Measurements from ENCODE around the gene GRB10. TPM values are rescaled to one million over a fixed set of nuclear protein-coding genes. Genes with fewer than 3 reads are reported as not detected.

The GRB10 gene
- total RNA-seq, 1 experiment from 2014 or later, result 38.3 TPM

- no TSS peak for BruUV-seq (replicated peaks)
- ATAC-seq, result no peak
Measured at GRCh38 chr7:50682079-50682478, 100.6 kb downstream of the GRB10 start.

GRCh38 chr7:50681432-50682045, 101.2 kb downstream of the GRB10 start:
- Histone ChIP-seq H3K36me3 (ENCODE audit: control insufficient read depth, insufficient read depth, low read length) (no peaks in the 10 kb centered on the region), H3K4me3 (ENCODE audit: low read depth in 2 of 2, low read length in 2 of 2) (no peak overlapping the region), H3K4me1 (ENCODE audit: control insufficient read depth, insufficient read depth, low read length) (no peaks in the 10 kb centered on the region), H3K27ac (ENCODE audit: low read length) (no peak overlapping the region), H3K9me3 (ENCODE audit: control insufficient read depth, insufficient read depth, low read depth, low read length) (no peaks in the 10 kb centered on the region), H3K27me3 (ENCODE audit: control insufficient read depth, insufficient read depth, low read length) (no peaks in the 10 kb centered on the region)
- ChIA-PET POLR2A (no interaction called here), CTCF (no interaction called here)
- intact Hi-C loops (cut with micrococcal nuclease; ENCODE audit: unreplicated experiment) (no loop called here), in situ Hi-C loops (cut with HindIII; ENCODE audit: low pct_unique_long_range_greater_than_20kb, low sequenced_read_pairs) (no loop called here)
- ATAC-seq (no peak), DNase-seq (ENCODE audit: low read depth, low spot score) (no peak)
- no TSS peak for BruUV-seq (replicated peaks)
- TF ChIP-seq REST (IDR thresholded peaks at IDR 0.05; ENCODE audit: insufficient read depth in 1 of 2, low read depth in 2 of 2, low read length in 1 of 2) (no peak), SIN3A (IDR thresholded peaks at IDR 0.05; ENCODE audit: borderline replicate concordance, insufficient read depth, low read depth, low read length) (no peak), POLR2AphosphoS5 (IDR thresholded peaks at IDR 0.05; ENCODE audit: low read depth, low read length) (no peak), TCF7L2 (IDR thresholded peaks at IDR 0.05; ENCODE audit: low read depth, low read length) (no peak), CTCF (IDR thresholded peaks at IDR 0.05) (no peak)

More at GRCh38 chr7:50682079-50682478, 100.6 kb downstream of the GRB10 start:
- Histone ChIP-seq H3K36me3 (ENCODE audit: control insufficient read depth, insufficient read depth, low read length) (no peaks in the 10 kb centered on the region), H3K4me1 (ENCODE audit: control insufficient read depth, insufficient read depth, low read length) (no peaks in the 10 kb centered on the region), H3K9me3 (ENCODE audit: control insufficient read depth, insufficient read depth, low read depth, low read length) (no peaks in the 10 kb centered on the region), H3K27ac (ENCODE audit: low read length) (no peak overlapping the region), H3K27me3 (ENCODE audit: control insufficient read depth, insufficient read depth, low read length) (no peaks in the 10 kb centered on the region), H3K4me3 (ENCODE audit: low read depth in 2 of 2, low read length in 2 of 2) (no peak overlapping the region)
- ChIA-PET POLR2A (no interaction called here), CTCF (no interaction called here)
- intact Hi-C loops (cut with micrococcal nuclease; ENCODE audit: unreplicated experiment) (no loop called here), in situ Hi-C loops (cut with HindIII; ENCODE audit: low pct_unique_long_range_greater_than_20kb, low sequenced_read_pairs) (no loop called here)
- no peak for DNase-seq (ENCODE audit: low read depth, low spot score)
- TF ChIP-seq SIN3A (IDR thresholded peaks at IDR 0.05; ENCODE audit: borderline replicate concordance, insufficient read depth, low read depth, low read length), result no peak
- no peak for TF ChIP-seq CTCF (IDR thresholded peaks at IDR 0.05)
- TF ChIP-seq TCF7L2 (IDR thresholded peaks at IDR 0.05; ENCODE audit: low read depth, low read length), result no peak
- TF ChIP-seq REST (IDR thresholded peaks at IDR 0.05; ENCODE audit: insufficient read depth in 1 of 2, low read depth in 2 of 2, low read length in 1 of 2), result no peak
- TF ChIP-seq POLR2AphosphoS5 (IDR thresholded peaks at IDR 0.05; ENCODE audit: low read depth, low read length), result no peak
